Osteocyte (in vitro differentiated cells): ENCODE data around the gene CAB39. TPM values are rescaled to one million over a fixed set of nuclear protein-coding genes. Genes with fewer than 3 reads are reported as not detected.
A peak's percentile ranks its signal among the peaks of the same experiment; 100 is the strongest.

ENCODE experiments used
- DNase-seq: peaks from one replicate; pipeline ENCODE4 v3.0.0; 2021; ENCODE audit warnings: mixed read lengths; ENCODE audit not compliant: unreplicated experiment; ENCODE audit errors: extremely low spot score
- H3K27ac Mint-ChIP-seq: one replicate; pipeline ENCODE4 v1.8.0; 2021; ENCODE audit warnings: mild to moderate bottlenecking, mixed read lengths; ENCODE audit not compliant: unreplicated experiment
- H3K27me3 Mint-ChIP-seq: one replicate; pipeline ENCODE4 v1.8.0; 2021; ENCODE audit warnings: mixed read lengths; ENCODE audit not compliant: unreplicated experiment
- H3K36me3 Mint-ChIP-seq: one replicate; pipeline ENCODE4 v1.8.0; 2021; ENCODE audit warnings: mixed read lengths; ENCODE audit not compliant: unreplicated experiment
- H3K4me1 Mint-ChIP-seq: one replicate; pipeline ENCODE4 v1.8.0; 2021; ENCODE audit warnings: mixed read lengths; ENCODE audit not compliant: unreplicated experiment
- H3K4me3 Mint-ChIP-seq: one replicate; pipeline ENCODE4 v1.8.0; 2021; ENCODE audit warnings: mild to moderate bottlenecking, moderate library complexity, mixed read lengths; ENCODE audit not compliant: unreplicated experiment
- H3K9me3 Mint-ChIP-seq: one replicate; pipeline ENCODE4 v1.8.0; 2021; ENCODE audit warnings: mixed read lengths; ENCODE audit not compliant: unreplicated experiment
- CTCF ChIP-seq: fragments of 200-600 bp; sonication (generic); IDR thresholded peaks from 2 replicates; pipeline ENCODE4 v1.5.0; 2021; ENCODE audit warnings: antibody characterized with exemption, mild to moderate bottlenecking, moderate library complexity
- total RNA-seq: library from RNA; stranded (reverse); gene quantifications from 2 replicates; pipeline ENCODE4 v1.2.1, GENCODE V29; 2021

Gene CAB39
- total RNA-seq, 1 donor from 2014 or later = 40.8 TPM

GRCh38 chr2:230777721-230778120 lies 65.1 kb downstream of the CAB39 start:
- peaks cover 7% of the 10 kb centered on the region for H3K9me3 Mint-ChIP-seq
- peaks cover 18% of the 10 kb centered on the region for H3K36me3 Mint-ChIP-seq
- TF ChIP-seq CTCF = no peak
- DNase-seq = no peak
- H3K27ac Mint-ChIP-seq = peak overlapping the region; percentile 84
- H3K4me1 Mint-ChIP-seq = peaks cover 46% of the 10 kb centered on the region
- no peak overlapping the region for H3K4me3 Mint-ChIP-seq
- no peaks in the 10 kb centered on the region for H3K27me3 Mint-ChIP-seq

GRCh38 chr2:230778350-230779063 lies 65.9 kb downstream of the CAB39 start:
- no peak for TF ChIP-seq CTCF
- H3K27ac Mint-ChIP-seq = peak overlapping the region; percentile 84
- peaks cover 18% of the 10 kb centered on the region for H3K36me3 Mint-ChIP-seq
- peaks cover 43% of the 10 kb centered on the region for H3K4me1 Mint-ChIP-seq
- no peak for DNase-seq
- no peaks in the 10 kb centered on the region for H3K27me3 Mint-ChIP-seq
- H3K9me3 Mint-ChIP-seq = peaks cover 2% of the 10 kb centered on the region
- no peak overlapping the region for H3K4me3 Mint-ChIP-seq

GRCh38 chr2:230779126-230779525 lies 66.5 kb downstream of the CAB39 start:
- no peak overlapping the region for H3K4me3 Mint-ChIP-seq
- H3K9me3 Mint-ChIP-seq = peaks cover under 1% of the 10 kb centered on the region
- H3K27me3 Mint-ChIP-seq = no peaks in the 10 kb centered on the region
- H3K36me3 Mint-ChIP-seq = peaks cover 20% of the 10 kb centered on the region
- H3K27ac Mint-ChIP-seq = peak overlapping the region; percentile 4
- no peak for TF ChIP-seq CTCF
- peaks cover 42% of the 10 kb centered on the region for H3K4me1 Mint-ChIP-seq
- DNase-seq = no peak

GRCh38 chr2:230779607-230780006 lies 67.0 kb downstream of the CAB39 start:
- no peak overlapping the region for H3K4me3 Mint-ChIP-seq
- peaks cover 41% of the 10 kb centered on the region for H3K4me1 Mint-ChIP-seq
- H3K27me3 Mint-ChIP-seq = no peaks in the 10 kb centered on the region
- peaks cover 5% of the 10 kb centered on the region for H3K9me3 Mint-ChIP-seq
- TF ChIP-seq CTCF = no peak
- no peak for DNase-seq
- H3K36me3 Mint-ChIP-seq = peaks cover 25% of the 10 kb centered on the region
- peak overlapping the region; percentile 4 for H3K27ac Mint-ChIP-seq

GRCh38 chr2:230781130-230781797 lies 68.6 kb downstream of the CAB39 start:
- Mint-ChIP-seq H3K4me1 (peaks cover 36% of the 10 kb centered on the region), H3K36me3 (peaks cover 29% of the 10 kb centered on the region), H3K27me3 (no peaks in the 10 kb centered on the region), H3K4me3 (no peak overlapping the region), H3K9me3 (peaks cover 5% of the 10 kb centered on the region), H3K27ac (peak overlapping the region; percentile 36)
- no peak for TF ChIP-seq CTCF
- DNase-seq = no peak
